HEK293 (cell line): ENCODE results near the gene ATP13A2.

Experiments
- KLF16 ChIP-seq: fragments of 450-650 bp; formaldehyde crosslinking; IDR thresholded peaks from 2 replicates; pipeline ENCODE4 v1.5.1; 2017; ENCODE audit warnings: missing biosample characterization, missing genetic modification characterization
- ZNF280D ChIP-seq: fragments of 450-650 bp; formaldehyde crosslinking; IDR thresholded peaks from 2 replicates; pipeline ENCODE4 v1.5.1; 2016; ENCODE audit warnings: missing biosample characterization, missing genetic modification characterization
- ZNF416 ChIP-seq: fragments of 450-650 bp; formaldehyde crosslinking; IDR thresholded peaks from 2 replicates; pipeline ENCODE4 v1.5.1; 2016; ENCODE audit warnings: missing biosample characterization, missing genetic modification characterization
- ZNF629 ChIP-seq: fragments of 450-650 bp; formaldehyde crosslinking; IDR thresholded peaks from 2 replicates; pipeline ENCODE4 v1.5.1; 2017; ENCODE audit warnings: missing biosample characterization, missing genetic modification characterization
- ZSCAN18 ChIP-seq: fragments of 450-650 bp; formaldehyde crosslinking; IDR thresholded peaks from 2 replicates; pipeline ENCODE4 v1.5.1; 2016; ENCODE audit warnings: missing biosample characterization, missing genetic modification characterization
- TF ChIP-seq, protein P1 (sequence below): fragments of 450-650 bp; formaldehyde crosslinking; IDR thresholded peaks from 2 replicates; pipeline ENCODE4 v1.5.1; 2016; ENCODE audit warnings: missing biosample characterization, missing genetic modification characterization

DNA sequence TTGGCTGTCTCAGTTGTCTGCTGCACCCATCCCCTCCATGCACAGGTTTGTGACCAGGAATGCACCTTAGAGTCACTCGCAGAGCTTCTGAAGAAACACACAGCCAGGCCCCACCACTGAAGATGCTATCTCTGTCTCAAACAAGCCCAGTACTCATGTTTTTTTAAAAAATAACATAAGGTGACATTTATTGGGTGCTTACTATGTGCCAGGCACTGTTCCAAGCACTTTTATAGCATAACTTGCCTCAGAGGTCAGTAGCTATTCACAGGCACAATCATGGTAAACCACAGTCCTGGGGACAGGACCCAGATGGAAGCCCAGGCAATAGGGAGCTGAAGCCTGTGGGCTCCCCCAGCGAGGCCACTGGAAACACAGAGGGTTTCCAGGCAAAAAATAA is 8.8 kb upstream of the ATP13A2 start:
- no peak for TF ChIP-seq ZNF629
- TF ChIP-seq, protein P1, sequence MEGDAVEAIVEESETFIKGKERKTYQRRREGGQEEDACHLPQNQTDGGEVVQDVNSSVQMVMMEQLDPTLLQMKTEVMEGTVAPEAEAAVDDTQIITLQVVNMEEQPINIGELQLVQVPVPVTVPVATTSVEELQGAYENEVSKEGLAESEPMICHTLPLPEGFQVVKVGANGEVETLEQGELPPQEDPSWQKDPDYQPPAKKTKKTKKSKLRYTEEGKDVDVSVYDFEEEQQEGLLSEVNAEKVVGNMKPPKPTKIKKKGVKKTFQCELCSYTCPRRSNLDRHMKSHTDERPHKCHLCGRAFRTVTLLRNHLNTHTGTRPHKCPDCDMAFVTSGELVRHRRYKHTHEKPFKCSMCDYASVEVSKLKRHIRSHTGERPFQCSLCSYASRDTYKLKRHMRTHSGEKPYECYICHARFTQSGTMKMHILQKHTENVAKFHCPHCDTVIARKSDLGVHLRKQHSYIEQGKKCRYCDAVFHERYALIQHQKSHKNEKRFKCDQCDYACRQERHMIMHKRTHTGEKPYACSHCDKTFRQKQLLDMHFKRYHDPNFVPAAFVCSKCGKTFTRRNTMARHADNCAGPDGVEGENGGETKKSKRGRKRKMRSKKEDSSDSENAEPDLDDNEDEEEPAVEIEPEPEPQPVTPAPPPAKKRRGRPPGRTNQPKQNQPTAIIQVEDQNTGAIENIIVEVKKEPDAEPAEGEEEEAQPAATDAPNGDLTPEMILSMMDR (tag by site-specific recombination), result no peak
- TF ChIP-seq KLF16 (tag by site-specific recombination), result no peak
- no peak for TF ChIP-seq ZNF280D (tag by site-specific recombination)
- TF ChIP-seq ZSCAN18 (tag by site-specific recombination), result no peak
- no peak for TF ChIP-seq ZNF416
